ENCODE results near the gene ATP8A2. TPM values are rescaled to one million over a fixed set of nuclear protein-coding genes. Genes with fewer than 3 reads are reported as not detected.

Gene ATP8A2
- total RNA-seq, 2 donors from 2014 or later: 1.6 to 2.9 TPM

DNA sequence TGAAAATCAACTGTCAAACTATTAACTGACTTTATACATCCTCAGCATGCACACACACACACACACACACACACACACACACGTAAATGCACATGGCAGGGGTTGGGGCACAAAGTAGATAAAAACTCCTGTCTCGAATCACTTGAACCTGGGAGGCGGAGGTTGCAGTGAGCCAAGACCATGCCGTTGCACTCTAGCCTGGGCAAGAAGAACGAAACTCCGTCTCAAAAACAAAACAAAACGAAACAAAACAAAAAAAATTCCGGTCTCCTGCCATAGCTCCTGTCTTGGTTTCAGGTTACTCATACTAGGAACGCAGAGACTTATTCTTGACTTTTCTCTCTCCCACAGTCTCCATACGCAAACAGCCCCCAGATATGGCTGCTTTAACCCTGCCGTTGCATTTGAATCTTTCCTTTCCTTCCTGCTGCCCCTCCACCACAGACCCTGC lies 531.1 kb downstream of the ATP8A2 start:
- H3K27me3 ChIP-seq (ENCODE audit: control insufficient read depth, insufficient read depth, low read length, poor library complexity, severe bottlenecking): no peaks in the 10 kb centered on the region
- no peak for DNase-seq
- WGBS, 2 experiments (ENCODE audit: insufficient coverage in 1 of 2, insufficient read length in 1 of 2): 90 to 94% methylated on average over 10 to 11 of the region's 11 CpGs
- H3K27ac ChIP-seq (ENCODE audit: low read depth, low read length): no peak overlapping the region
- Mint-ChIP-seq H3K36me3 (ENCODE audit: low read depth) (peaks cover 19% of the 10 kb centered on the region), H3K4me1 (no peaks in the 10 kb centered on the region), H3K4me3 (no peak overlapping the region), H3K9me3 (peaks cover 32% of the 10 kb centered on the region), H3K27me3 (ENCODE audit: insufficient read depth) (peaks cover 6% of the 10 kb centered on the region), H3K27ac (no peak overlapping the region)
- no peak for TF ChIP-seq CTCF (conservative IDR thresholded peaks at IDR 0.05)
- no peak overlapping the region for H3K9ac ChIP-seq (ENCODE audit: extremely low read depth, low read length, poor library complexity, severe bottlenecking)
- H3K4me1 ChIP-seq (ENCODE audit: control insufficient read depth, insufficient read depth, low read length): no peaks in the 10 kb centered on the region
- no peaks in the 10 kb centered on the region for H3K36me3 ChIP-seq (ENCODE audit: control insufficient read depth, insufficient read depth, low read length)
- H3K4me3 ChIP-seq (ENCODE audit: low read length): no peak overlapping the region
- peaks cover 29% of the 10 kb centered on the region for H3K9me3 ChIP-seq (ENCODE audit: control insufficient read depth, low read length)

DNA sequence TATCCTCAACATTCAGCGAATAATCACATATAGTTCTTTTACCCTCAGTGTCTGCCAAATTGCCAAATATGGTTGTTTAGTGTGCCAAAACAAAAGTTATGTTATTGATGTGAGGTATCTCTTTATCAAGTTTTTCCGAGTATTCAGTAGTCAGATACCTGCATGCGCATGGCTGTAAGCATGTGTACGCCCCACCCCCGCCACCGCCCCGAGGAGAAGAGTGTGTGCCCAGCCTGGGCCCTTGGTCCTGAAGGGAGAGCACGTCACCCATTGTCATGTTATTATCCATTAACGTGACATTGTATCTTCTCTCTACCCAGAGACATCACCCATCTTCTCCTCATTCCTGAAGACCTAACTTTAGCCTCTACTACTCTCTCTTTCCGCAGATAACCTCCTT lies 533.1 kb downstream of the ATP8A2 start:
- Mint-ChIP-seq H3K4me3 (no peak overlapping the region), H3K9me3 (peaks cover 13% of the 10 kb centered on the region), H3K36me3 (ENCODE audit: low read depth) (peaks cover 4% of the 10 kb centered on the region), H3K27me3 (ENCODE audit: insufficient read depth) (peaks cover 3% of the 10 kb centered on the region), H3K4me1 (peaks cover 11% of the 10 kb centered on the region), H3K27ac (no peak overlapping the region)
- Histone ChIP-seq H3K4me3 (ENCODE audit: low read length) (no peak overlapping the region), H3K27ac (ENCODE audit: low read depth, low read length) (no peak overlapping the region), H3K36me3 (ENCODE audit: control insufficient read depth, insufficient read depth, low read length) (no peaks in the 10 kb centered on the region), H3K9me3 (ENCODE audit: control insufficient read depth, low read length) (peaks cover 12% of the 10 kb centered on the region), H3K27me3 (ENCODE audit: control insufficient read depth, insufficient read depth, low read length, poor library complexity, severe bottlenecking) (no peaks in the 10 kb centered on the region), H3K9ac (ENCODE audit: extremely low read depth, low read length, poor library complexity, severe bottlenecking) (no peak overlapping the region), H3K4me1 (ENCODE audit: control insufficient read depth, insufficient read depth, low read length) (peaks cover 7% of the 10 kb centered on the region)
- TF ChIP-seq CTCF (conservative IDR thresholded peaks at IDR 0.05): no peak
- WGBS, 2 experiments (ENCODE audit: insufficient coverage in 1 of 2, insufficient read length in 1 of 2): 96 to 97% methylated on average over 6 to 10 of the region's 10 CpGs
- no peak for DNase-seq

DNA sequence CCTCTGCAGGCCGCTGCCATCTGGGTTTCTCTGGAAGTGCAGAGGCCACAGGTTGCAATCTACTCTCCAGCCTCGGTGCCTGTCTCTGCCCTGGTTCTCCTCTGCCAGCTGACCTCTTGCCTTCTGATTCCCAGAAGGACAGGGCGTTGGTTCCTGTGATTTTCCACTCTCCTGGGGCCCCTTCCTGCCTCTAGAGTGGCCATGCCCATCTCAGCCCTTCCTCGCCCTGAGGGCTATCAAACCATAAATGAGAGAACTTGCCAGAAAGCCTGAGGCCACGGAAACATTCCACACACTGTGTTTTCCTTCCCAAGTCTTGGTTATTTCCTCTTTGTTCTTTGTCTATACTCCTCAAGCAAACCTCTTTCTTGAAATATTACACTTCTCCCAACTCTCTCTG lies 533.8 kb downstream of the ATP8A2 start:
- Histone ChIP-seq H3K27me3 (ENCODE audit: control insufficient read depth, insufficient read depth, low read length, poor library complexity, severe bottlenecking) (no peaks in the 10 kb centered on the region), H3K4me3 (ENCODE audit: low read length) (no peak overlapping the region), H3K36me3 (ENCODE audit: control insufficient read depth, insufficient read depth, low read length) (no peaks in the 10 kb centered on the region), H3K27ac (ENCODE audit: low read depth, low read length) (no peak overlapping the region), H3K9ac (ENCODE audit: extremely low read depth, low read length, poor library complexity, severe bottlenecking) (no peak overlapping the region), H3K4me1 (ENCODE audit: control insufficient read depth, insufficient read depth, low read length) (peaks cover 10% of the 10 kb centered on the region), H3K9me3 (ENCODE audit: control insufficient read depth, low read length) (peaks cover 4% of the 10 kb centered on the region)
- Mint-ChIP-seq H3K36me3 (ENCODE audit: low read depth) (no peaks in the 10 kb centered on the region), H3K4me3 (no peak overlapping the region), H3K4me1 (peaks cover 18% of the 10 kb centered on the region), H3K27ac (no peak overlapping the region), H3K27me3 (ENCODE audit: insufficient read depth) (no peaks in the 10 kb centered on the region), H3K9me3 (peaks cover 5% of the 10 kb centered on the region)
- 88 to 95% methylated on average over 4 to 5 of the region's 5 CpGs for WGBS, 2 experiments (ENCODE audit: insufficient coverage in 1 of 2, insufficient read length in 1 of 2)
- DNase-seq: no peak
- no peak for TF ChIP-seq CTCF (conservative IDR thresholded peaks at IDR 0.05)

Measured in endodermal cell (in vitro differentiated cells).